ENCODE results near the gene TAOK2. TPM values are rescaled to one million over a fixed set of nuclear protein-coding genes. Genes with fewer than 3 reads are reported as not detected.

Gene TAOK2
- total RNA-seq, 4 donors from 2014 or later = 51.3 to 88.8 (median 66.0) TPM

GRCh38 chr16:30002614-30003346 is 29.1 kb downstream of the TAOK2 start:
- Histone ChIP-seq H3K27ac (no peak overlapping the region), H3K36me3 (peaks cover 0 to 82% (median 3%) of the 10 kb centered on the region in 3 donors), H3K4me1 (peaks cover 0 to 13% (median 0%) of the 10 kb centered on the region in 4 donors), H3K27me3 (no peaks in the 10 kb centered on the region), H3K9me3 (no peaks in the 10 kb centered on the region), H3K4me3 (no peak overlapping the region)
- TF ChIP-seq EP300 (IDR thresholded peaks at IDR 0.05) (no peak), CTCF (IDR thresholded peaks at IDR 0.05) (no peak), POLR2A (IDR thresholded peaks at IDR 0.05) (no peak)
- 81 to 83% methylated on average over 19 of the region's 19 CpGs for WGBS, 2 donors
- no peak for DNase-seq (ENCODE audit: low spot score in 2 of 2)

GRCh38 chr16:30003670-30004423 is 30.2 kb downstream of the TAOK2 start:
- WGBS, 2 donors = 76 to 80% methylated on average over 17 of the region's 17 CpGs
- Histone ChIP-seq H3K9me3 (no peaks in the 10 kb centered on the region), H3K4me3 (no peak overlapping the region), H3K27ac (no peak overlapping the region), H3K36me3 (peaks cover 0 to 73% (median 0%) of the 10 kb centered on the region in 3 donors), H3K4me1 (peaks cover 0 to 13% (median 0%) of the 10 kb centered on the region in 4 donors), H3K27me3 (no peaks in the 10 kb centered on the region)
- DNase-seq (ENCODE audit: low spot score in 2 of 2) = no peak
- TF ChIP-seq EP300 (IDR thresholded peaks at IDR 0.05) = no peak
- TF ChIP-seq CTCF (IDR thresholded peaks at IDR 0.05) = no peak
- TF ChIP-seq POLR2A (IDR thresholded peaks at IDR 0.05) = no peak

GRCh38 chr16:30004424-30004776 is 30.7 kb downstream of the TAOK2 start:
- Histone ChIP-seq H3K27me3 (peaks cover 0 to 5% of the 10 kb centered on the region in 2 donors), H3K36me3 (peaks cover 0 to 68% (median 0%) of the 10 kb centered on the region in 3 donors), H3K4me1 (peaks cover 0 to 16% (median 0%) of the 10 kb centered on the region in 4 donors), H3K27ac (no peak overlapping the region), H3K9me3 (no peaks in the 10 kb centered on the region), H3K4me3 (no peak overlapping the region)
- 76 to 78% methylated on average over 18 to 19 of the region's 19 CpGs for WGBS, 2 donors
- no peak for DNase-seq (ENCODE audit: low spot score in 2 of 2)
- TF ChIP-seq EP300 (IDR thresholded peaks at IDR 0.05) (no peak), POLR2A (IDR thresholded peaks at IDR 0.05) (no peak), CTCF (IDR thresholded peaks at IDR 0.05) (no peak)

- H3K27me3 ChIP-seq = peaks cover 0 to 10% of the 10 kb centered on the region in 2 donors
- DNase-seq (ENCODE audit: low spot score in 2 of 2) = no peak
Measured at GRCh38 chr16:30004811-30005242, 31.2 kb downstream of the TAOK2 start.

More at GRCh38 chr16:30004811-30005242, 31.2 kb downstream of the TAOK2 start:
- WGBS, 2 donors = 59 to 66% methylated on average over 7 to 11 of the region's 11 CpGs
- Histone ChIP-seq H3K9me3 (no peaks in the 10 kb centered on the region), H3K4me1 (peaks cover 0 to 20% (median 0%) of the 10 kb centered on the region in 4 donors), H3K27ac (no peak overlapping the region), H3K36me3 (peaks cover 0 to 65% (median 0%) of the 10 kb centered on the region in 3 donors), H3K4me3 (no peak overlapping the region)
- no peak for TF ChIP-seq POLR2A (IDR thresholded peaks at IDR 0.05)
- no peak for TF ChIP-seq CTCF (IDR thresholded peaks at IDR 0.05)
- TF ChIP-seq EP300 (IDR thresholded peaks at IDR 0.05) = no peak

Measured in tibial nerve (tissue), 4 donors.